GM23338 (cell line): Measurements from ENCODE around the gene MINDY4. TPM values are rescaled to one million over a fixed set of nuclear protein-coding genes. Genes with fewer than 3 reads are reported as not detected.

Experiments used
- ATAC-seq: fragments of 200-7000 bp; cut with Tn5 transposase; 3 replicates; pipeline ENCODE4 v1.9.1; 2020
- DNase-seq: peaks from one replicate; pipeline ENCODE4 v3.0.0-alpha.2; 2015; ENCODE audit warnings: low spot score
- H2AFZ ChIP-seq: fragments of 200-600 bp; sonication (generic); 2 replicates; pipeline ENCODE4 v1.8.0; 2016; ENCODE audit warnings: antibody characterized with exemption, mild to moderate bottlenecking, moderate library complexity
- H3F3A ChIP-seq: fragments of 200-600 bp; sonication (generic); replicated peaks from 2 replicates; pipeline ENCODE4 v1.8.0; 2017; ENCODE audit warnings: antibody characterized with exemption, mixed run types, low read depth
- H3K27ac ChIP-seq: fragments of 200-600 bp; sonication (generic); 2 replicates; pipeline ENCODE4 v1.6.1; 2016; ENCODE audit warnings: low read depth
- H3K27me3 ChIP-seq: fragments of 200-600 bp; sonication (generic); 2 replicates; pipeline ENCODE4 v1.8.0; 2016; ENCODE audit warnings: mild to moderate bottlenecking, mixed run types, moderate library complexity; ENCODE audit not compliant: insufficient read depth
- H3K36me3 ChIP-seq: fragments of 200-600 bp; sonication (generic); 2 replicates; pipeline ENCODE4 v1.8.0; 2016; ENCODE audit warnings: mild to moderate bottlenecking; ENCODE audit not compliant: insufficient read depth
- H3K4me1 ChIP-seq: fragments of 200-600 bp; sonication (generic); 2 replicates; pipeline ENCODE4 v1.8.0; 2016; ENCODE audit warnings: mild to moderate bottlenecking, moderate library complexity; ENCODE audit not compliant: insufficient read depth
- H3K4me2 ChIP-seq: fragments of 200-600 bp; sonication (generic); 2 replicates; pipeline ENCODE4 v1.7.1; 2017; ENCODE audit warnings: mixed run types
- H3K4me3 ChIP-seq: fragments of 200-600 bp; sonication (generic); 2 replicates; pipeline ENCODE4 v1.6.1; 2016; ENCODE audit warnings: mixed run types
- H3K79me2 ChIP-seq: fragments of 200-600 bp; sonication (generic); replicated peaks from 2 replicates; pipeline ENCODE4 v1.8.0; 2017; ENCODE audit warnings: mild to moderate bottlenecking; ENCODE audit not compliant: insufficient read depth
- H3K9me2 ChIP-seq: fragments of 200-600 bp; sonication (generic); 2 replicates; pipeline ENCODE4 v1.8.0; 2017; ENCODE audit not compliant: insufficient read depth
- H4K20me1 ChIP-seq: fragments of 200-600 bp; sonication (generic); replicated peaks from 2 replicates; pipeline ENCODE4 v1.8.0; 2017; ENCODE audit warnings: mild to moderate bottlenecking; ENCODE audit not compliant: insufficient read depth
- H3K27ac Mint-ChIP-seq: 2 replicates; pipeline ENCODE4 v1.8.0; 2020; ENCODE audit warnings: inconsistent platforms, mild to moderate bottlenecking, moderate library complexity, mixed read lengths
- H3K27me3 Mint-ChIP-seq: 3 replicates; pipeline ENCODE4 v1.8.0; 2022; ENCODE audit warnings: low read depth, mild to moderate bottlenecking, moderate library complexity, mixed read lengths, inconsistent platforms; ENCODE audit not compliant: insufficient read depth, poor library complexity
- H3K36me3 Mint-ChIP-seq: 3 replicates; pipeline ENCODE4 v1.8.0; 2021; ENCODE audit warnings: low read depth, mild to moderate bottlenecking, inconsistent platforms, moderate library complexity, mixed read lengths
- H3K4me1 Mint-ChIP-seq: 3 replicates; pipeline ENCODE4 v1.8.0; 2020; ENCODE audit warnings: mild to moderate bottlenecking, inconsistent platforms, mixed read lengths
- H3K4me3 Mint-ChIP-seq: 3 replicates; pipeline ENCODE4 v1.8.0; 2021; ENCODE audit warnings: moderate library complexity, mild to moderate bottlenecking, inconsistent platforms, mixed read lengths
- H3K9me3 Mint-ChIP-seq: 3 replicates; pipeline ENCODE4 v1.8.0; 2020; ENCODE audit warnings: moderate library complexity, mild to moderate bottlenecking, inconsistent platforms, mixed read lengths
- EZH2 ChIP-seq: fragments of 200-600 bp; sonication (generic); IDR thresholded peaks from one replicate; pipeline ENCODE4 v1.8.0; 2017; ENCODE audit warnings: antibody characterized with exemption, mild to moderate bottlenecking, low read depth; ENCODE audit not compliant: unreplicated experiment
- NANOG ChIP-seq: IDR thresholded peaks from 2 replicates; pipeline ENCODE4 v1.6.1; 2016; ENCODE audit warnings: antibody characterized with exemption, borderline replicate concordance
- POLR2AphosphoS5 ChIP-seq: IDR thresholded peaks from 2 replicates; pipeline ENCODE4 v1.6.1; 2016; ENCODE audit warnings: antibody characterized with exemption, low read depth
- STAT1 ChIP-seq: IDR thresholded peaks from one replicate; pipeline ENCODE4 v1.6.1; 2016; ENCODE audit warnings: antibody characterized with exemption; ENCODE audit not compliant: unreplicated experiment
- ZNF114 ChIP-seq: fragments of 250-450 bp; sonication (Bioruptor Pico); IDR thresholded peaks from 2 replicates; pipeline ENCODE4 v1.5.0; 2020; ENCODE audit warnings: mild to moderate bottlenecking, moderate library complexity
- polyA plus RNA-seq: library from polyadenylated mRNA; unstranded; fragments of >200 nt; fragmentation: Nextera tagmentation; extraction: Ambion mirVana; gene quantifications from 2 replicates; pipeline ENCODE4 v1.2.1, GENCODE V29; 2016
- total RNA-seq: library from RNA; depleted of rRNA; stranded (reverse); fragments of >200 nt; shearing (Covaris generic); gene quantifications from 2 replicates; pipeline ENCODE4 v1.2.3, GENCODE V29; 2014
- TF ChIP-seq, protein P1 (sequence below): IDR thresholded peaks from one replicate; pipeline ENCODE4 v1.6.1; 2018; ENCODE audit warnings: antibody characterized with exemption; ENCODE audit not compliant: unreplicated experiment
- TF ChIP-seq, protein P2 (sequence below): fragments of 250-450 bp; sonication (Bioruptor Pico); IDR thresholded peaks from 2 replicates; pipeline ENCODE4 v1.5.0; 2020; ENCODE audit warnings: mild to moderate bottlenecking, moderate library complexity
- TF ChIP-seq, protein P3 (sequence below): IDR thresholded peaks from 2 replicates; pipeline ENCODE4 v1.6.1; 2016; ENCODE audit warnings: antibody characterized with exemption
- TF ChIP-seq, protein P4 (sequence below), 2 experiments: fragments of 200-600 bp in 1 of 2; sonication (generic) in 1 of 2; conservative IDR thresholded peaks; 2 replicates each; pipeline versions ENCODE4 v1.5.1 to v1.6.1; 2016 to 2017; ENCODE audit warnings: antibody characterized with exemption in 2 of 2, low read depth in 2 of 2, mild to moderate bottlenecking in 2 of 2, moderate library complexity in 1 of 2

Gene MINDY4
- total and polyA plus RNA-seq, 2 experiments from 2014 or later = 1.7 to 4.4 TPM

DNA sequence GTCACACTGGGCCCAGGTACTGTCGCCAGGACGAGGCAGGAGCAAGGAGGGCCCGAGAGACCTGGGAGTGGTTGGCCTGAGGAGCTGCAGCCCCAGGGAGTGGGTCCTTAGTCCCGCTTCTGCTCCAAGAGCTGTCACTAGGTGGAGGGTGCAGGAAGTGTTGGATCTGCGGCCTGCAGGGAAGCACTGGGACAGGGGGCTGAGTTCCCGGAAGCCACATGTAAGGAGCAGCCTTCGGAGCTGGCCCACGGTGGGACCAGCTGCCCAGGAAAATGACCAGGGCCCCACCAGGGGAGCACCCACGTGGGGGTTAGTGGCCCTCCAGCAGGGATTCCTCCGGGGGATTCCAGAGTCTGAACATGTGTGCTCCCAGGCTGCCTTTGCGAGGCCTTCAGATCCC, 131.2 kb downstream of the MINDY4 start (continued):
- TF ChIP-seq, protein P1, sequence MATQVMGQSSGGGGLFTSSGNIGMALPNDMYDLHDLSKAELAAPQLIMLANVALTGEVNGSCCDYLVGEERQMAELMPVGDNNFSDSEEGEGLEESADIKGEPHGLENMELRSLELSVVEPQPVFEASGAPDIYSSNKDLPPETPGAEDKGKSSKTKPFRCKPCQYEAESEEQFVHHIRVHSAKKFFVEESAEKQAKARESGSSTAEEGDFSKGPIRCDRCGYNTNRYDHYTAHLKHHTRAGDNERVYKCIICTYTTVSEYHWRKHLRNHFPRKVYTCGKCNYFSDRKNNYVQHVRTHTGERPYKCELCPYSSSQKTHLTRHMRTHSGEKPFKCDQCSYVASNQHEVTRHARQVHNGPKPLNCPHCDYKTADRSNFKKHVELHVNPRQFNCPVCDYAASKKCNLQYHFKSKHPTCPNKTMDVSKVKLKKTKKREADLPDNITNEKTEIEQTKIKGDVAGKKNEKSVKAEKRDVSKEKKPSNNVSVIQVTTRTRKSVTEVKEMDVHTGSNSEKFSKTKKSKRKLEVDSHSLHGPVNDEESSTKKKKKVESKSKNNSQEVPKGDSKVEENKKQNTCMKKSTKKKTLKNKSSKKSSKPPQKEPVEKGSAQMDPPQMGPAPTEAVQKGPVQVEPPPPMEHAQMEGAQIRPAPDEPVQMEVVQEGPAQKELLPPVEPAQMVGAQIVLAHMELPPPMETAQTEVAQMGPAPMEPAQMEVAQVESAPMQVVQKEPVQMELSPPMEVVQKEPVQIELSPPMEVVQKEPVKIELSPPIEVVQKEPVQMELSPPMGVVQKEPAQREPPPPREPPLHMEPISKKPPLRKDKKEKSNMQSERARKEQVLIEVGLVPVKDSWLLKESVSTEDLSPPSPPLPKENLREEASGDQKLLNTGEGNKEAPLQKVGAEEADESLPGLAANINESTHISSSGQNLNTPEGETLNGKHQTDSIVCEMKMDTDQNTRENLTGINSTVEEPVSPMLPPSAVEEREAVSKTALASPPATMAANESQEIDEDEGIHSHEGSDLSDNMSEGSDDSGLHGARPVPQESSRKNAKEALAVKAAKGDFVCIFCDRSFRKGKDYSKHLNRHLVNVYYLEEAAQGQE = no peak

DNA sequence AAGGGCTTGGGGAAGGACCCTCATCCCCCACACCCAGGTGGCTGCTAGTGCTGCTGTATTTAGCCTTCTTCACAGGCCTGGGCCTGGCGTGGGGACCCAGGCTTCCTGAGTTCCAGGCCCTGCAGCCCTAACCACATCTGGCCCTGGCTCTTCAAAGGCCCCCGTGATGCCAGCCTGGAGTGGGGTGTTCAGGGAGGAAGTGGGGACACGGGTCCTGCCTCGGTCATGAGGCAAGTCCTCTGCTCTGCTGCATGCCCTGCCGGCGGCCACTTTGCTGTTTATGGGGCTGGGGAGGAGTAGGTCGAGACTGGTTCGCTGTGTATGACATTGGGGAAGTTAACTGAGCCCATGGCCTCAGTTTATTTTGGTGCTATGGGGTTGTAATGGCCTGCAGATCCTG, 131.9 kb downstream of the MINDY4 start:
- no peak overlapping the region for H3K27ac Mint-ChIP-seq
- Histone ChIP-seq H4K20me1 (no peaks in the 10 kb centered on the region), H2AFZ (no peak overlapping the region), H3K36me3 (no peaks in the 10 kb centered on the region), H3K9me2 (no peaks in the 10 kb centered on the region), H3K27ac (no peak overlapping the region), H3K79me2 (no peaks in the 10 kb centered on the region), H3F3A (no peaks in the 10 kb centered on the region), H3K27me3 (no peaks in the 10 kb centered on the region), H3K4me1 (no peaks in the 10 kb centered on the region), H3K4me2 (no peak overlapping the region), H3K4me3 (no peak overlapping the region)
- no peaks in the 10 kb centered on the region; the same call in 2 of the 3 replicates for H3K4me1 Mint-ChIP-seq
- DNase-seq (no peak), ATAC-seq (no peak)
- H3K9me3 Mint-ChIP-seq = no peaks in the 10 kb centered on the region
- H3K36me3 Mint-ChIP-seq = no peaks in the 10 kb centered on the region
- H3K27me3 Mint-ChIP-seq = peaks cover 8% of the 10 kb centered on the region
- H3K4me3 Mint-ChIP-seq = no peak overlapping the region
- TF ChIP-seq POLR2AphosphoS5 (no peak), ZNF114 (no peak), EZH2 (no peak), NANOG (no peak), STAT1 (no peak)
- TF ChIP-seq, protein P2, sequence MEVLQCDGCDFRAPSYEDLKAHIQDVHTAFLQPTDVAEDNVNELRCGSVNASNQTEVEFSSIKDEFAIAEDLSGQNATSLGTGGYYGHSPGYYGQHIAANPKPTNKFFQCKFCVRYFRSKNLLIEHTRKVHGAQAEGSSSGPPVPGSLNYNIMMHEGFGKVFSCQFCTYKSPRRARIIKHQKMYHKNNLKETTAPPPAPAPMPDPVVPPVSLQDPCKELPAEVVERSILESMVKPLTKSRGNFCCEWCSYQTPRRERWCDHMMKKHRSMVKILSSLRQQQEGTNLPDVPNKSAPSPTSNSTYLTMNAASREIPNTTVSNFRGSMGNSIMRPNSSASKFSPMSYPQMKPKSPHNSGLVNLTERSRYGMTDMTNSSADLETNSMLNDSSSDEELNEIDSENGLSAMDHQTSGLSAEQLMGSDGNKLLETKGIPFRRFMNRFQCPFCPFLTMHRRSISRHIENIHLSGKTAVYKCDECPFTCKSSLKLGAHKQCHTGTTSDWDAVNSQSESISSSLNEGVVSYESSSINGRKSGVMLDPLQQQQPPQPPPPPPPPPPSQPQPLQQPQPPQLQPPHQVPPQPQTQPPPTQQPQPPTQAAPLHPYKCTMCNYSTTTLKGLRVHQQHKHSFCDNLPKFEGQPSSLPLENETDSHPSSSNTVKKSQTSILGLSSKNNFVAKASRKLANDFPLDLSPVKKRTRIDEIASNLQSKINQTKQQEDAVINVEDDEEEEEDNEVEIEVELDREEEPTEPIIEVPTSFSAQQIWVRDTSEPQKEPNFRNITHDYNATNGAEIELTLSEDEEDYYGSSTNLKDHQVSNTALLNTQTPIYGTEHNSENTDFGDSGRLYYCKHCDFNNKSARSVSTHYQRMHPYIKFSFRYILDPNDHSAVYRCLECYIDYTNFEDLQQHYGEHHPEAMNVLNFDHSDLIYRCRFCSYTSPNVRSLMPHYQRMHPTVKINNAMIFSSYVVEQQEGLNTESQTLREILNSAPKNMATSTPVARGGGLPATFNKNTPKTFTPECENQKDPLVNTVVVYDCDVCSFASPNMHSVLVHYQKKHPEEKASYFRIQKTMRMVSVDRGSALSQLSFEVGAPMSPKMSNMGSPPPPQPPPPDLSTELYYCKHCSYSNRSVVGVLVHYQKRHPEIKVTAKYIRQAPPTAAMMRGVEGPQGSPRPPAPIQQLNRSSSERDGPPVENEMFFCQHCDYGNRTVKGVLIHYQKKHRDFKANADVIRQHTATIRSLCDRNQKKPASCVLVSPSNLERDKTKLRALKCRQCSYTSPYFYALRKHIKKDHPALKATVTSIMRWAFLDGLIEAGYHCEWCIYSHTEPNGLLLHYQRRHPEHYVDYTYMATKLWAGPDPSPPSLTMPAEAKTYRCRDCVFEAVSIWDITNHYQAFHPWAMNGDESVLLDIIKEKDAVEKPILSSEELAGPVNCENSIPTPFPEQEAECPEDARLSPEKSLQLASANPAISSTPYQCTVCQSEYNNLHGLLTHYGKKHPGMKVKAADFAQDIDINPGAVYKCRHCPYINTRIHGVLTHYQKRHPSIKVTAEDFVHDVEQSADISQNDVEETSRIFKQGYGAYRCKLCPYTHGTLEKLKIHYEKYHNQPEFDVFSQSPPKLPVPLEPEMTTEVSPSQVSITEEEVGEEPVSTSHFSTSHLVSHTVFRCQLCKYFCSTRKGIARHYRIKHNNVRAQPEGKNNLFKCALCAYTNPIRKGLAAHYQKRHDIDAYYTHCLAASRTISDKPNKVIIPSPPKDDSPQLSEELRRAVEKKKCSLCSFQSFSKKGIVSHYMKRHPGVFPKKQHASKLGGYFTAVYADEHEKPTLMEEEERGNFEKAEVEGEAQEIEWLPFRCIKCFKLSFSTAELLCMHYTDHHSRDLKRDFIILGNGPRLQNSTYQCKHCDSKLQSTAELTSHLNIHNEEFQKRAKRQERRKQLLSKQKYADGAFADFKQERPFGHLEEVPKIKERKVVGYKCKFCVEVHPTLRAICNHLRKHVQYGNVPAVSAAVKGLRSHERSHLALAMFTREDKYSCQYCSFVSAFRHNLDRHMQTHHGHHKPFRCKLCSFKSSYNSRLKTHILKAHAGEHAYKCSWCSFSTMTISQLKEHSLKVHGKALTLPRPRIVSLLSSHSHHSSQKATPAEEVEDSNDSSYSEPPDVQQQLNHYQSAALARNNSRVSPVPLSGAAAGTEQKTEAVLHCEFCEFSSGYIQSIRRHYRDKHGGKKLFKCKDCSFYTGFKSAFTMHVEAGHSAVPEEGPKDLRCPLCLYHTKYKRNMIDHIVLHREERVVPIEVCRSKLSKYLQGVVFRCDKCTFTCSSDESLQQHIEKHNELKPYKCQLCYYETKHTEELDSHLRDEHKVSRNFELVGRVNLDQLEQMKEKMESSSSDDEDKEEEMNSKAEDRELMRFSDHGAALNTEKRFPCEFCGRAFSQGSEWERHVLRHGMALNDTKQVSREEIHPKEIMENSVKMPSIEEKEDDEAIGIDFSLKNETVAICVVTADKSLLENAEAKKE (CRISPR knock-in tag) = no peak
- TF ChIP-seq, protein P3, sequence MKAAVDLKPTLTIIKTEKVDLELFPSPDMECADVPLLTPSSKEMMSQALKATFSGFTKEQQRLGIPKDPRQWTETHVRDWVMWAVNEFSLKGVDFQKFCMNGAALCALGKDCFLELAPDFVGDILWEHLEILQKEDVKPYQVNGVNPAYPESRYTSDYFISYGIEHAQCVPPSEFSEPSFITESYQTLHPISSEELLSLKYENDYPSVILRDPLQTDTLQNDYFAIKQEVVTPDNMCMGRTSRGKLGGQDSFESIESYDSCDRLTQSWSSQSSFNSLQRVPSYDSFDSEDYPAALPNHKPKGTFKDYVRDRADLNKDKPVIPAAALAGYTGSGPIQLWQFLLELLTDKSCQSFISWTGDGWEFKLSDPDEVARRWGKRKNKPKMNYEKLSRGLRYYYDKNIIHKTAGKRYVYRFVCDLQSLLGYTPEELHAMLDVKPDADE = no peak
- TF ChIP-seq, protein P1 = no peak
- TF ChIP-seq, protein P4, sequence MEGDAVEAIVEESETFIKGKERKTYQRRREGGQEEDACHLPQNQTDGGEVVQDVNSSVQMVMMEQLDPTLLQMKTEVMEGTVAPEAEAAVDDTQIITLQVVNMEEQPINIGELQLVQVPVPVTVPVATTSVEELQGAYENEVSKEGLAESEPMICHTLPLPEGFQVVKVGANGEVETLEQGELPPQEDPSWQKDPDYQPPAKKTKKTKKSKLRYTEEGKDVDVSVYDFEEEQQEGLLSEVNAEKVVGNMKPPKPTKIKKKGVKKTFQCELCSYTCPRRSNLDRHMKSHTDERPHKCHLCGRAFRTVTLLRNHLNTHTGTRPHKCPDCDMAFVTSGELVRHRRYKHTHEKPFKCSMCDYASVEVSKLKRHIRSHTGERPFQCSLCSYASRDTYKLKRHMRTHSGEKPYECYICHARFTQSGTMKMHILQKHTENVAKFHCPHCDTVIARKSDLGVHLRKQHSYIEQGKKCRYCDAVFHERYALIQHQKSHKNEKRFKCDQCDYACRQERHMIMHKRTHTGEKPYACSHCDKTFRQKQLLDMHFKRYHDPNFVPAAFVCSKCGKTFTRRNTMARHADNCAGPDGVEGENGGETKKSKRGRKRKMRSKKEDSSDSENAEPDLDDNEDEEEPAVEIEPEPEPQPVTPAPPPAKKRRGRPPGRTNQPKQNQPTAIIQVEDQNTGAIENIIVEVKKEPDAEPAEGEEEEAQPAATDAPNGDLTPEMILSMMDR (conservative IDR thresholded peaks at IDR 0.05; ENCODE audit: low read depth in 2 of 2) = no peak
